Neural cell (in vitro differentiated cells): ENCODE results near the gene VWA3B. TPM values are rescaled to one million over a fixed set of nuclear protein-coding genes. Genes with fewer than 3 reads are reported as not detected.

Experiments used
- H2AFZ ChIP-seq: fragments of 200-600, 300-800 bp; sonication (generic), shearing (Covaris generic); 2 replicates; pipeline ENCODE4 v1.6.0; 2014; ENCODE audit warnings: low read depth, mild to moderate bottlenecking, antibody characterized with exemption, low read length, moderate library complexity
- H3F3A ChIP-seq: fragments of 200-600 bp; shearing (Covaris generic); 2 replicates; pipeline ENCODE4 v1.6.1; 2016; ENCODE audit warnings: mild to moderate bottlenecking, moderate library complexity, mixed read lengths, antibody characterized with exemption, low read length; ENCODE audit not compliant: insufficient read depth, poor library complexity, severe bottlenecking
- H3K27ac ChIP-seq: fragments of 200-600, 300-800 bp; sonication (generic), shearing (Covaris generic); 2 replicates; pipeline ENCODE4 v1.5.1; 2014; ENCODE audit warnings: mild to moderate bottlenecking, low read length, moderate library complexity
- H3K27me3 ChIP-seq: fragments of 300-800, 200-600 bp; sonication (generic), shearing (Covaris generic); 2 replicates; pipeline ENCODE4 v1.6.0; 2014; ENCODE audit warnings: mild to moderate bottlenecking, low read depth, low read length, moderate library complexity; ENCODE audit not compliant: insufficient read depth
- H3K36me3 ChIP-seq: fragments of 300-800, 200-600 bp; sonication (generic), shearing (Covaris generic); 2 replicates; pipeline ENCODE4 v1.5.1; 2014; ENCODE audit warnings: mild to moderate bottlenecking, antibody characterized with exemption, low read length, moderate library complexity; ENCODE audit not compliant: insufficient read depth
- H3K4me2 ChIP-seq: fragments of 300-800, 200-600 bp; sonication (generic), shearing (Covaris generic); 2 replicates; pipeline ENCODE4 v1.6.0; 2014; ENCODE audit warnings: mild to moderate bottlenecking, low read length
- H3K4me3 ChIP-seq: fragments of 300-800, 200-600 bp; sonication (generic), shearing (Covaris generic); 2 replicates; pipeline ENCODE4 v1.5.1; 2014; ENCODE audit warnings: mild to moderate bottlenecking, low read length, moderate library complexity
- H3K79me2 ChIP-seq: fragments of 200-600 bp; shearing (Covaris generic); replicated peaks from 2 replicates; pipeline ENCODE4 v1.6.0; 2014; ENCODE audit warnings: mild to moderate bottlenecking, low read length, moderate library complexity; ENCODE audit not compliant: insufficient read depth
- H3K9ac ChIP-seq: fragments of 300-800, 200-600 bp; sonication (generic), shearing (Covaris generic); 2 replicates; pipeline ENCODE4 v1.6.1; 2016; ENCODE audit warnings: mild to moderate bottlenecking, low read length, mixed read lengths
- H3K9me2 ChIP-seq: fragments of 200-600 bp; shearing (Covaris generic); 2 replicates; pipeline ENCODE4 v1.6.1; 2016; ENCODE audit warnings: mild to moderate bottlenecking, low read length, mixed read lengths; ENCODE audit not compliant: insufficient read depth
- H3K9me3 ChIP-seq: fragments of 200-600, 300-800 bp; sonication (generic), shearing (Covaris generic); 2 replicates; pipeline ENCODE4 v1.6.1; 2016; ENCODE audit warnings: mild to moderate bottlenecking, mixed run types, low read length, moderate library complexity, mixed read lengths
- H4K20me1 ChIP-seq: fragments of 200-600 bp; shearing (Covaris generic); 2 replicates; pipeline ENCODE4 v1.6.1; 2016; ENCODE audit warnings: mild to moderate bottlenecking, mixed run types; ENCODE audit not compliant: insufficient read depth
- CTCF ChIP-seq: fragments of 450-650 bp; IDR thresholded peaks from 2 replicates; pipeline ENCODE4 v1.5.1; 2014; ENCODE audit warnings: antibody characterized with exemption, mild to moderate bottlenecking, moderate library complexity; ENCODE audit not compliant: poor library complexity, severe bottlenecking
- EP300 ChIP-seq: fragments of 450-650 bp; conservative IDR thresholded peaks from 2 replicates; pipeline ENCODE4 v1.6.1; 2014; ENCODE audit warnings: antibody characterized with exemption, mild to moderate bottlenecking, moderate library complexity; ENCODE audit not compliant: poor library complexity, severe bottlenecking
- EZH2 ChIP-seq: fragments of 200-600, 300-800 bp; shearing (Covaris generic), sonication (generic); IDR thresholded peaks from 2 replicates; pipeline ENCODE4 v1.6.1; 2014; ENCODE audit warnings: antibody characterized with exemption, low read length, borderline replicate concordance, mild to moderate bottlenecking; ENCODE audit not compliant: insufficient read depth, poor library complexity, severe bottlenecking
- MXI1 ChIP-seq: fragments of 450-650 bp; conservative IDR thresholded peaks from 2 replicates; pipeline ENCODE4 v1.6.1; 2014; ENCODE audit warnings: antibody characterized with exemption, mild to moderate bottlenecking; ENCODE audit not compliant: poor library complexity, severe bottlenecking
- POLR2AphosphoS5 ChIP-seq: IDR thresholded peaks from 2 replicates; pipeline ENCODE4 v1.6.1; 2012
- RAD21 ChIP-seq: fragments of 450-650 bp; conservative IDR thresholded peaks from 2 replicates; pipeline ENCODE4 v1.6.1; 2014; ENCODE audit warnings: antibody characterized with exemption, mild to moderate bottlenecking, moderate library complexity
- REST ChIP-seq: IDR thresholded peaks from 2 replicates; pipeline ENCODE4 v1.6.1; 2012; ENCODE audit warnings: borderline replicate concordance
- SMC3 ChIP-seq: fragments of 450-650 bp; conservative IDR thresholded peaks from 2 replicates; pipeline ENCODE4 v1.6.1; 2014; ENCODE audit warnings: antibody characterized with exemption, mild to moderate bottlenecking, moderate library complexity; ENCODE audit not compliant: poor library complexity
- TAF1 ChIP-seq: IDR thresholded peaks from 2 replicates; pipeline ENCODE4 v1.6.1; 2012; ENCODE audit warnings: low read depth
- polyA plus RNA-seq: library from polyadenylated mRNA; depleted of rRNA; stranded (reverse); fragments of >200 nt; gene quantifications from 2 replicates; pipeline ENCODE4 v1.2.3, GENCODE V29; 2014

VWA3B gene
- polyA plus RNA-seq, 1 donor from 2014 or later = not detected

GRCh38 chr2:98160554-98160953 lies 73.6 kb downstream of the VWA3B start:
- Histone ChIP-seq H3K9ac (no peak overlapping the region), H3K9me3 (no peaks in the 10 kb centered on the region), H4K20me1 (no peaks in the 10 kb centered on the region), H3K4me2 (no peak overlapping the region), H2AFZ (no peak overlapping the region), H3K27ac (no peak overlapping the region), H3K79me2 (no peaks in the 10 kb centered on the region), H3K27me3 (no peaks in the 10 kb centered on the region), H3K4me3 (no peak overlapping the region), H3F3A (no peaks in the 10 kb centered on the region), H3K9me2 (no peaks in the 10 kb centered on the region), H3K36me3 (no peaks in the 10 kb centered on the region)
- TF ChIP-seq CTCF (no peak), POLR2AphosphoS5 (no peak), REST (no peak), MXI1 (no peak), EZH2 (no peak), RAD21 (no peak), EP300 (no peak), TAF1 (no peak), SMC3 (no peak)

GRCh38 chr2:98161186-98161585 lies 74.2 kb downstream of the VWA3B start:
- no peaks in the 10 kb centered on the region for H3K36me3 ChIP-seq
- no peaks in the 10 kb centered on the region for H3K27me3 ChIP-seq
- no peak overlapping the region for H3K27ac ChIP-seq
- H3K9me2 ChIP-seq = no peaks in the 10 kb centered on the region
- H3F3A ChIP-seq = no peaks in the 10 kb centered on the region
- no peaks in the 10 kb centered on the region for H3K79me2 ChIP-seq
- H3K4me3 ChIP-seq = no peak overlapping the region
- TF ChIP-seq POLR2AphosphoS5 = no peak
- no peak for TF ChIP-seq CTCF
- TF ChIP-seq MXI1 = no peak
- no peak for TF ChIP-seq EZH2
- TF ChIP-seq RAD21 = no peak
- TF ChIP-seq SMC3 = no peak
- no peaks in the 10 kb centered on the region for H3K9me3 ChIP-seq
- no peak overlapping the region for H2AFZ ChIP-seq
- no peaks in the 10 kb centered on the region for H4K20me1 ChIP-seq
- no peak overlapping the region for H3K9ac ChIP-seq
- no peak overlapping the region for H3K4me2 ChIP-seq
